Prostate gland (tissue), 2 donors: Measurements from ENCODE around the gene B4GALT5. TPM values are rescaled to one million over a fixed set of nuclear protein-coding genes. Genes with fewer than 3 reads are reported as not detected.

ENCODE experiments used
- DNase-seq: peaks from one replicate; pipeline ENCODE4 v3.0.0-alpha.2; 2019; ENCODE audit warnings: low spot score
- H3K27ac ChIP-seq, 2 donors: fragments of 200-600 bp; sonication (generic); 2 replicates each; pipeline ENCODE4 v1.5.1; 2017 to 2019
- H3K27me3 ChIP-seq: fragments of 200-600 bp; sonication (generic); replicated peaks from 2 replicates; pipeline ENCODE4 v1.5.1; 2019; ENCODE audit not compliant: insufficient read depth
- H3K36me3 ChIP-seq, 2 donors: fragments of 200-600 bp; sonication (generic); 1 replicate in 1 of 2; 2 replicates in 1 of 2; pipeline versions ENCODE4 v1.5.1 to v1.8.1; 2017 to 2019
- H3K4me1 ChIP-seq: fragments of 200-600 bp; sonication (generic); replicated peaks from 2 replicates; pipeline ENCODE4 v1.5.1; 2019
- H3K4me3 ChIP-seq, 2 donors: fragments of 200-600 bp; sonication (generic); 2 replicates each; pipeline ENCODE4 v1.5.1; 2017 to 2019
- H3K9me3 ChIP-seq: fragments of 200-600 bp; sonication (generic); 2 replicates; pipeline ENCODE4 v1.5.1; 2017
- POLR2A ChIP-seq: fragments of 450-650 bp; IDR thresholded peaks from one replicate; pipeline ENCODE4 v1.6.1; 2016; ENCODE audit warnings: antibody characterized with exemption, mild to moderate bottlenecking
- POLR2AphosphoS5 ChIP-seq: sonication (generic); formaldehyde crosslinking; IDR thresholded peaks from one replicate; pipeline ENCODE4 v1.6.1; 2017; ENCODE audit warnings: antibody characterized with exemption
- WGBS: methylation state at CpG from one replicate; pipeline ENCODE4 v1.1.5; 2018; 5-methylcytosine and 5-hydroxymethylcytosine counted together
- intact Hi-C: fragments of 100-400 bp; cut with DNase I; formaldehyde crosslinking; loops from one replicate; pipeline ENCODE4 v1.14.2; 2022
- total RNA-seq, 2 donors: library from RNA; depleted of rRNA; stranded (reverse); fragments of >200 nt; gene quantifications; one replicate each; pipeline ENCODE4 v1.1.0, GENCODE V29; 2016
- TF ChIP-seq, protein P1 (sequence below), 4 experiments: fragments of 200-600 bp in 2 of 4; fragments of 450-650 bp in 2 of 4; sonication (generic) in 2 of 4; IDR thresholded peaks; 1 replicate in 3 of 4; 2 replicates in 1 of 4; pipeline ENCODE4 v1.5.1; 2016 to 2019; ENCODE audit warnings: antibody characterized with exemption in 4 of 4, mild to moderate bottlenecking in 2 of 4, moderate library complexity in 2 of 4

The B4GALT5 gene
- total RNA-seq, 2 donors from 2014 or later = 17.8 to 53.7 TPM

DNA sequence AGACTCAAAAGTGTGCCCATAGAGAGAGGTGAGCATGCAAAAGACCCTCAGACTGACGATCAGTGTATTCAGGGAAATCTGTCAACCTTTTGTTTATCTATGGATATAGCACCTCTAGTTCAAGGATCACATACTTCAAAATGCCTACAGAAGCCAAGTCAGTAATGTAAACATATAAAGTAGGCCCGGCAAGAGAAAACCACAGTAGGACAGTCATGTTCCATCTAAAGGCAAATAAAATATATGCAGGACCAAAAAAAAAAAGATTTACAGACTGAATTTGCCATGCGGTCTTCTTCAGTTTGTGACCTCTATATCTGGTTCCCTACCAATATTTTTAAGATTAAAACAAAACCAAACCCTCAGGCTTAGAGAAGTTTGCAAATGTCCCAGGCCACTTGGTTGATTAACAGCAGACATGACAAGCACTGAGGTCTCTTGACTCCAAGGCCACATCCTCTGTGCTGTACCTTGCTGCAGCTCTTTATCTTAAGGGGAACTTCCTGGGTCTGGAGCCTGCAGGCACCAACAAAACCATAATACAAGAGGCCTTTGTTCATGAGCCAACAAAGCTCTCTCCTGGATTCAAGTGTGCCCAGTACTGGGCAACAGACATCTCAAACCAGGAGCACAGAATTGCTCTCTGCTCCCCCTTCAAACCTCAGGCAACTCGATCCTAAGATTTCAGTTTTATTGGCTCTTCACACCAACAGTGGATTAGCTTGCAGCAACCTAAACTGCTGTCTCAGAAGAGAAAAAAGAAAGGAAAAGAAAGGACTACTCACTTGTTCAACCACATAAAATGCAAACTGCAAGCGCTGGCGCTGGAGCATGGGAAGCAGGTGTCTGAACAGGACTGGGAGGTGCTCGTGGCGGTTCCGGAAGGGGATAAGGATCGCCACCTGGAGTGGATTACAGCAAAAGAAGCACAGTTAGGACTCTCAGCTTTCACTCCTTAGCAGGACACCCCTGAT is 71.7 kb downstream of the B4GALT5 start:
- 27% methylated on average over 10 of the region's 10 CpGs for WGBS
- H3K9me3 ChIP-seq = no peaks in the 10 kb centered on the region
- no peaks in the 10 kb centered on the region for H3K36me3 ChIP-seq
- intact Hi-C loops = no loop called here
- TF ChIP-seq POLR2A (no peak), POLR2AphosphoS5 (peak; percentile 10)
- TF ChIP-seq, protein P1, sequence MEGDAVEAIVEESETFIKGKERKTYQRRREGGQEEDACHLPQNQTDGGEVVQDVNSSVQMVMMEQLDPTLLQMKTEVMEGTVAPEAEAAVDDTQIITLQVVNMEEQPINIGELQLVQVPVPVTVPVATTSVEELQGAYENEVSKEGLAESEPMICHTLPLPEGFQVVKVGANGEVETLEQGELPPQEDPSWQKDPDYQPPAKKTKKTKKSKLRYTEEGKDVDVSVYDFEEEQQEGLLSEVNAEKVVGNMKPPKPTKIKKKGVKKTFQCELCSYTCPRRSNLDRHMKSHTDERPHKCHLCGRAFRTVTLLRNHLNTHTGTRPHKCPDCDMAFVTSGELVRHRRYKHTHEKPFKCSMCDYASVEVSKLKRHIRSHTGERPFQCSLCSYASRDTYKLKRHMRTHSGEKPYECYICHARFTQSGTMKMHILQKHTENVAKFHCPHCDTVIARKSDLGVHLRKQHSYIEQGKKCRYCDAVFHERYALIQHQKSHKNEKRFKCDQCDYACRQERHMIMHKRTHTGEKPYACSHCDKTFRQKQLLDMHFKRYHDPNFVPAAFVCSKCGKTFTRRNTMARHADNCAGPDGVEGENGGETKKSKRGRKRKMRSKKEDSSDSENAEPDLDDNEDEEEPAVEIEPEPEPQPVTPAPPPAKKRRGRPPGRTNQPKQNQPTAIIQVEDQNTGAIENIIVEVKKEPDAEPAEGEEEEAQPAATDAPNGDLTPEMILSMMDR (IDR thresholded peaks at IDR 0.05) = no peak
- H3K27me3 ChIP-seq = no peaks in the 10 kb centered on the region
- H3K27ac ChIP-seq = peak overlapping the region; percentile 28 to 31
- peak; percentile 53 for DNase-seq
- H3K4me3 ChIP-seq = no peak overlapping the region
- H3K4me1 ChIP-seq = no peaks in the 10 kb centered on the region

GRCh38 chr20:49637046-49637637 is 76.5 kb downstream of the B4GALT5 start:
- WGBS = 83% methylated on average over 8 of the region's 8 CpGs
- Histone ChIP-seq H3K9me3 (no peaks in the 10 kb centered on the region), H3K36me3 (no peaks in the 10 kb centered on the region), H3K27me3 (no peaks in the 10 kb centered on the region), H3K27ac (no peak overlapping the region), H3K4me1 (no peaks in the 10 kb centered on the region), H3K4me3 (no peak overlapping the region)
- DNase-seq = no peak
- TF ChIP-seq POLR2A (no peak), POLR2AphosphoS5 (no peak)
- TF ChIP-seq, protein P1 (IDR thresholded peaks at IDR 0.05) = no peak
- intact Hi-C loops = no loop called here

- Histone ChIP-seq H3K4me1 (no peaks in the 10 kb centered on the region), H3K27ac (no peak overlapping the region), H3K4me3 (no peak overlapping the region), H3K9me3 (no peaks in the 10 kb centered on the region), H3K36me3 (no peaks in the 10 kb centered on the region), H3K27me3 (no peaks in the 10 kb centered on the region)
- TF ChIP-seq, protein P1 (IDR thresholded peaks at IDR 0.05) = no peak
- TF ChIP-seq POLR2AphosphoS5 = no peak
- TF ChIP-seq POLR2A = no peak
- no peak for DNase-seq
- WGBS = 46% methylated on average over 5 of the region's 5 CpGs
- intact Hi-C loops = no loop called here
Observed at GRCh38 chr20:49636447-49636846, 77.2 kb downstream of the B4GALT5 start.

- no peak for TF ChIP-seq POLR2A
- TF ChIP-seq, protein P1 (IDR thresholded peaks at IDR 0.05) = no peak
- TF ChIP-seq POLR2AphosphoS5 = no peak
- no peaks in the 10 kb centered on the region for H3K36me3 ChIP-seq
- no peaks in the 10 kb centered on the region for H3K27me3 ChIP-seq
- intact Hi-C loops = no loop called here
- peak overlapping the region in 1 of 2 donors; percentile 24 for H3K27ac ChIP-seq
- DNase-seq = no peak
- no peak overlapping the region for H3K4me3 ChIP-seq
- 61% methylated on average over 12 of the region's 12 CpGs for WGBS
- no peaks in the 10 kb centered on the region for H3K4me1 ChIP-seq
- H3K9me3 ChIP-seq = no peaks in the 10 kb centered on the region
Observed at GRCh38 chr20:49635866-49636265, 77.8 kb downstream of the B4GALT5 start.
